ENCODE measurements around the gene MME. TPM values are rescaled to one million over a fixed set of nuclear protein-coding genes. Genes with fewer than 3 reads are reported as not detected.

The MME gene
- total and polyA plus RNA-seq, 2 of the 4 experiments (the other 2 are of a cell fraction): 11.7 to 22.8 TPM

- Histone ChIP-seq H3K9me1 (ENCODE audit: insufficient read depth, low read length) (no peaks in the 10 kb centered on the region), H3K4me2 (ENCODE audit: low read depth, low read length) (no peak overlapping the region), H3K36me3 (ENCODE audit: control insufficient read depth, insufficient read depth, low read length) (no peaks in the 10 kb centered on the region), H2BK120ac (ENCODE audit: low read depth, low read length) (no peak overlapping the region), H4K91ac (ENCODE audit: insufficient read depth, low read depth, low read length) (no peak overlapping the region), H2BK20ac (ENCODE audit: low read depth, low read length) (no peak overlapping the region), H3K56ac (ENCODE audit: extremely low read depth, insufficient read depth, low read length) (no peak overlapping the region), H3K79me1 (ENCODE audit: low read depth in 1 of 2, low read length in 2 of 2) (no peaks in the 10 kb centered on the region), H3K27ac (ENCODE audit: insufficient read depth, low read length) (no peak overlapping the region), H3K14ac (replicated peaks; ENCODE audit: low read depth, low read length) (no peak overlapping the region), H2AFZ (replicated peaks; ENCODE audit: low read length, poor library complexity) (no peak overlapping the region), H2BK5ac (ENCODE audit: low read depth, low read length, poor library complexity, severe bottlenecking) (no peak overlapping the region), H3K23ac (ENCODE audit: low read depth, low read length) (no peak overlapping the region), H3K9ac (ENCODE audit: low read depth, low read length) (no peak overlapping the region), H3K4ac (ENCODE audit: low read depth, low read length) (no peak overlapping the region), H3K27me3 (ENCODE audit: control insufficient read depth, insufficient read depth, low read length) (no peaks in the 10 kb centered on the region), H4K20me1 (ENCODE audit: insufficient read depth, low read length) (no peaks in the 10 kb centered on the region), H3K18ac (ENCODE audit: low read depth, low read length) (no peak overlapping the region), H2BK15ac (ENCODE audit: low read depth, low read length) (no peak overlapping the region), H3K9me3 (ENCODE audit: control insufficient read depth, insufficient read depth, low read length) (no peaks in the 10 kb centered on the region), H2AK9ac (replicated peaks; ENCODE audit: low read depth, low read length, poor library complexity) (no peak overlapping the region), H4K8ac (ENCODE audit: low read depth in 2 of 2, low read length in 2 of 2) (no peak overlapping the region), H3K4me3 (ENCODE audit: insufficient read depth, low read depth, low read length) (no peak overlapping the region), H4K5ac (ENCODE audit: low read depth, low read length) (no peak overlapping the region), H3K4me1 (ENCODE audit: control insufficient read depth, insufficient read depth, low read length) (0 out of 2 replicates have a peak, but pooled peaks cover 1% of the 10 kb centered on the region), H2AK5ac (ENCODE audit: low read depth, low read length) (no peak overlapping the region)
- DNase-seq (peak; percentile 7), ATAC-seq (ENCODE audit: low read depth) (no peak)
- CTCF ChIA-PET: interaction anchor here (0.6 kb wide), 1 partner anchor 243 kb away, joined by 3 read pairs; no protein-coding TSS in a partner anchor
- intact Hi-C loops (cut with micrococcal nuclease) (no loop called here), in situ Hi-C loops (cut with MboI; ENCODE audit: low sequenced_read_pairs) (no loop called here), dilution Hi-C loops (cut with HindIII; ENCODE audit: low sequenced_read_pairs, unreplicated experiment) (no loop called here)
- no TSS peak for BruUV-seq (replicated peaks)
- TF ChIP-seq NFE2L2 (IDR thresholded peaks at IDR 0.05; ENCODE audit: low read depth, low read length) (no peak), MAFK (IDR thresholded peaks at IDR 0.05; ENCODE audit: low read depth, low read length) (peak; percentile 88)
- POLR2A ChIA-PET (ENCODE audit: unreplicated experiment): no interaction called here
- no CpG with 5 or more reads among the region's 9 CpGs for WGBS, 2 experiments (ENCODE audit: extremely low coverage in 2 of 2, insufficient read length in 1 of 2)
These were observed 78.4 kb downstream of the MME start for GRCh38 chr3:155158346-155159037.
